SK-N-SH treated with all-trans-retinoic acid at 6 μM for 48 hours (cell line): ENCODE measurements around the gene ZNF426.

Experiments used
- CREB5 ChIP-seq: fragments of 250-450 bp; sonication (Bioruptor Pico); IDR thresholded peaks from 2 replicates; pipeline ENCODE4 v1.5.1; 2020; ENCODE audit warnings: low read depth, mild to moderate bottlenecking, moderate library complexity
- PPARA ChIP-seq: fragments of 250-450 bp; sonication (Bioruptor Pico); IDR thresholded peaks from 2 replicates; pipeline ENCODE4 v1.5.0; 2020; ENCODE audit warnings: mild to moderate bottlenecking, borderline replicate concordance

GRCh38 chr19:9586764-9587163 is 48.3 kb upstream of the ZNF426 start:
- TF ChIP-seq CREB5 (no peak), PPARA (CRISPR knock-in tag) (no peak)
